ENCODE results near the gene TMSB4X. TPM values are rescaled to one million over a fixed set of nuclear protein-coding genes. Genes with fewer than 3 reads are reported as not detected.
"Not testable (repeated sequence)": the region's sequence is repeated elsewhere in the genome, so short reads cannot be mapped to it uniquely, and the experiment has no call there.

The TMSB4X gene
- total RNA-seq, 2 donors from 2014 or later, result 8,550 to 11,762 TPM

- DNase-seq (ENCODE audit: low spot score in 2 of 2), result no peak
- Mint-ChIP-seq H3K36me3 (peaks cover 0 to 10% of the 10 kb centered on the region in 2 donors), H3K27ac (peak overlapping the region; percentile 97 to 98), H3K9me3 (no peaks in the 10 kb centered on the region)
- peak; percentile 73 to 76 for ATAC-seq
Measured at GRCh38 chrX:12999422-12999821, 24.5 kb downstream of the TMSB4X start.

- no peaks in the 10 kb centered on the region for H3K9me3 Mint-ChIP-seq
- peak; percentile 52 to 59 for ATAC-seq
- peaks cover 0 to 10% of the 10 kb centered on the region in 2 donors for H3K36me3 Mint-ChIP-seq
- no peak for DNase-seq (ENCODE audit: low spot score in 2 of 2)
- H3K27ac Mint-ChIP-seq, result peak overlapping the region; percentile 97 to 98
Measured at GRCh38 chrX:13000301-13000811, 25.4 kb downstream of the TMSB4X start.

- H3K9me3 Mint-ChIP-seq, result no peaks in the 10 kb centered on the region
- DNase-seq (ENCODE audit: low spot score in 2 of 2), result no peak
- ATAC-seq, result no peak
- H3K36me3 Mint-ChIP-seq, result peaks cover 0 to 6% of the 10 kb centered on the region in 2 donors
- H3K27ac Mint-ChIP-seq, result peak overlapping the region; percentile 97 to 98
Measured at GRCh38 chrX:13001097-13001496, 26.2 kb downstream of the TMSB4X start.

GRCh38 chrX:13001961-13002671 lies 27.2 kb downstream of the TMSB4X start:
- peak overlapping the region; percentile 60 to 72 for H3K27ac Mint-ChIP-seq
- ATAC-seq, result peak; percentile 37 to 53
- H3K36me3 Mint-ChIP-seq, result peaks cover 0 to 4% of the 10 kb centered on the region in 2 donors
- H3K9me3 Mint-ChIP-seq, result no peaks in the 10 kb centered on the region
- DNase-seq (ENCODE audit: low spot score in 2 of 2), result no peak

GRCh38 chrX:13005661-13006473 lies 31.0 kb downstream of the TMSB4X start:
- ATAC-seq, result peak; percentile 74 to 76
- Mint-ChIP-seq H3K36me3 (peaks cover 0 to 7% of the 10 kb centered on the region in 2 donors), H3K27ac (peak overlapping the region; percentile 97 to 98), H3K9me3 (no peaks in the 10 kb centered on the region)
- DNase-seq (ENCODE audit: low spot score in 2 of 2), result no peak

GRCh38 chrX:13007519-13008188 lies 32.7 kb downstream of the TMSB4X start:
- no peaks in the 10 kb centered on the region for H3K9me3 Mint-ChIP-seq
- ATAC-seq, result no peak
- peaks cover 0 to 15% of the 10 kb centered on the region in 2 donors for H3K36me3 Mint-ChIP-seq
- no peak overlapping the region for H3K27ac Mint-ChIP-seq
- DNase-seq (ENCODE audit: low spot score in 2 of 2), result no peak

- no peak overlapping the region for H3K27ac Mint-ChIP-seq
- ATAC-seq, result no peak
- no peaks in the 10 kb centered on the region for H3K9me3 Mint-ChIP-seq
- no peak for DNase-seq (ENCODE audit: low spot score in 2 of 2)
- H3K36me3 Mint-ChIP-seq, result peaks cover 1 to 15% of the 10 kb centered on the region in 2 donors
Measured at GRCh38 chrX:13008189-13008533, 33.3 kb downstream of the TMSB4X start.

GRCh38 chrX:13008851-13009250 lies 33.9 kb downstream of the TMSB4X start:
- no peak for ATAC-seq
- Mint-ChIP-seq H3K9me3 (no peaks in the 10 kb centered on the region), H3K27ac (no peak overlapping the region), H3K36me3 (peaks cover 6 to 15% of the 10 kb centered on the region in 2 donors)
- no peak for DNase-seq (ENCODE audit: low spot score in 2 of 2)

GRCh38 chrX:13009273-13009672 lies 34.4 kb downstream of the TMSB4X start:
- ATAC-seq, result no peak
- no peak overlapping the region for H3K27ac Mint-ChIP-seq
- no peaks in the 10 kb centered on the region for H3K9me3 Mint-ChIP-seq
- DNase-seq (ENCODE audit: low spot score in 2 of 2), result no peak
- H3K36me3 Mint-ChIP-seq, result peaks cover 6 to 15% of the 10 kb centered on the region in 2 donors

- Mint-ChIP-seq H3K9me3 (no peaks in the 10 kb centered on the region), H3K27ac (no peak overlapping the region), H3K36me3 (peaks cover 6 to 15% of the 10 kb centered on the region in 2 donors)
- DNase-seq (ENCODE audit: low spot score in 2 of 2) (no peak), ATAC-seq (no peak)
Measured at GRCh38 chrX:13009844-13010243, 34.9 kb downstream of the TMSB4X start.

- Mint-ChIP-seq H3K36me3 (peaks cover 6 to 15% of the 10 kb centered on the region in 2 donors), H3K27ac (no peak overlapping the region), H3K9me3 (no peaks in the 10 kb centered on the region)
- DNase-seq (ENCODE audit: low spot score in 2 of 2), result no peak
- ATAC-seq, result no peak
Measured at GRCh38 chrX:13010546-13010945, 35.6 kb downstream of the TMSB4X start.

- Mint-ChIP-seq H3K36me3 (peaks cover 6 to 21% of the 10 kb centered on the region in 2 donors), H3K9me3 (no peaks in the 10 kb centered on the region), H3K27ac (peak overlapping the region; percentile 77 to 87)
- peak; percentile 93 to 96 for ATAC-seq
- DNase-seq (ENCODE audit: low spot score in 2 of 2), result no peak
Measured at GRCh38 chrX:13013363-13014110, 38.6 kb downstream of the TMSB4X start.

GRCh38 chrX:13014111-13015096 lies 39.5 kb downstream of the TMSB4X start:
- H3K36me3 Mint-ChIP-seq, result peaks cover 6 to 21% of the 10 kb centered on the region in 2 donors
- DNase-seq (ENCODE audit: low spot score in 2 of 2) (no peak), ATAC-seq (peak; percentile 39)
- H3K9me3 Mint-ChIP-seq, result no peaks in the 10 kb centered on the region
- peak overlapping the region; percentile 77 to 87 for H3K27ac Mint-ChIP-seq

- no peak for ATAC-seq
- no peak for DNase-seq (ENCODE audit: low spot score in 2 of 2)
- H3K27ac Mint-ChIP-seq, result no peak overlapping the region
- no peaks in the 10 kb centered on the region for H3K9me3 Mint-ChIP-seq
- H3K36me3 Mint-ChIP-seq, result peaks cover 6 to 15% of the 10 kb centered on the region in 2 donors
Measured at GRCh38 chrX:13015536-13016236, 40.8 kb downstream of the TMSB4X start.

GRCh38 chrX:13016731-13017130 lies 41.8 kb downstream of the TMSB4X start:
- H3K36me3 Mint-ChIP-seq, H3K27ac Mint-ChIP-seq: not testable (repeated sequence)

More at GRCh38 chrX:13016731-13017130, 41.8 kb downstream of the TMSB4X start:
- DNase-seq (ENCODE audit: low spot score in 2 of 2); ATAC-seq; H3K9me3 Mint-ChIP-seq: not testable (repeated sequence)

Data from activated naive CD4-positive, alpha-beta T cell treated with anti-CD3 and anti-CD28 coated beads, Interleukin-2, amount 50 U/mL, for 72 hours (primary cell).